HUES48 (cell line): ENCODE measurements around the gene CAPN2.

Experiments used
- H3K27ac ChIP-seq: one replicate; pipeline ENCODE4 v1.7.0; 2013; ENCODE audit warnings: low read depth, low read length, inconsistent platforms
- H3K27me3 ChIP-seq: 2 replicates; pipeline ENCODE4 v1.6.1; 2013; ENCODE audit warnings: mild to moderate bottlenecking, low read length; ENCODE audit not compliant: control insufficient read depth, insufficient read depth
- H3K36me3 ChIP-seq: 2 replicates; pipeline ENCODE4 v1.6.1; 2013; ENCODE audit warnings: low read length; ENCODE audit not compliant: control insufficient read depth, insufficient read depth
- H3K4me1 ChIP-seq: 2 replicates; pipeline ENCODE4 v1.6.1; 2013; ENCODE audit warnings: mild to moderate bottlenecking, low read length; ENCODE audit not compliant: control insufficient read depth, insufficient read depth
- H3K4me3 ChIP-seq: 2 replicates; pipeline ENCODE4 v1.5.1; 2013; ENCODE audit warnings: mild to moderate bottlenecking, low read depth, low read length
- H3K9ac ChIP-seq: 2 replicates; pipeline ENCODE4 v1.6.1; 2013; ENCODE audit warnings: mild to moderate bottlenecking, low read depth, low read length, moderate library complexity
- H3K9me3 ChIP-seq: 2 replicates; pipeline ENCODE4 v1.6.1; 2013; ENCODE audit warnings: low read length; ENCODE audit not compliant: control insufficient read depth, insufficient read depth

The CAPN2 gene

GRCh38 chr1:223770621-223771315 lies 58.4 kb downstream of the CAPN2 start:
- H3K4me3 ChIP-seq, result no peak overlapping the region
- peaks cover 13% of the 10 kb centered on the region for H3K4me1 ChIP-seq
- peak overlapping the region; percentile 89 for H3K27ac ChIP-seq
- H3K36me3 ChIP-seq, result peaks cover 52% of the 10 kb centered on the region
- H3K9ac ChIP-seq, result no peak overlapping the region
- no peaks in the 10 kb centered on the region for H3K27me3 ChIP-seq
- no peaks in the 10 kb centered on the region for H3K9me3 ChIP-seq

GRCh38 chr1:223771469-223771813 lies 59.1 kb downstream of the CAPN2 start:
- H3K36me3 ChIP-seq, result peaks cover 58% of the 10 kb centered on the region
- peaks cover 13% of the 10 kb centered on the region for H3K4me1 ChIP-seq
- no peak overlapping the region for H3K4me3 ChIP-seq
- H3K9me3 ChIP-seq, result no peaks in the 10 kb centered on the region
- no peak overlapping the region for H3K9ac ChIP-seq
- no peaks in the 10 kb centered on the region for H3K27me3 ChIP-seq
- H3K27ac ChIP-seq, result peak overlapping the region; percentile 89

GRCh38 chr1:223771814-223772770 lies 59.8 kb downstream of the CAPN2 start:
- H3K27ac ChIP-seq, result peak overlapping the region; percentile 89
- H3K27me3 ChIP-seq, result no peaks in the 10 kb centered on the region
- peak overlapping the region; percentile 18; the same call in 1 of the 2 replicates for H3K9ac ChIP-seq
- H3K36me3 ChIP-seq, result peaks cover 60% of the 10 kb centered on the region
- H3K9me3 ChIP-seq, result no peaks in the 10 kb centered on the region
- no peak overlapping the region for H3K4me3 ChIP-seq
- H3K4me1 ChIP-seq, result peaks cover 13% of the 10 kb centered on the region

GRCh38 chr1:223772771-223773160 lies 60.4 kb downstream of the CAPN2 start:
- Histone ChIP-seq H3K36me3 (peaks cover 65% of the 10 kb centered on the region), H3K9ac (no peak overlapping the region), H3K4me3 (no peak overlapping the region), H3K4me1 (peaks cover 13% of the 10 kb centered on the region), H3K27ac (peak overlapping the region; percentile 89), H3K9me3 (no peaks in the 10 kb centered on the region), H3K27me3 (no peaks in the 10 kb centered on the region)

GRCh38 chr1:223774134-223774814 lies 61.9 kb downstream of the CAPN2 start:
- Histone ChIP-seq H3K9me3 (no peaks in the 10 kb centered on the region), H3K9ac (no peak overlapping the region), H3K27ac (no peak overlapping the region), H3K36me3 (peaks cover 77% of the 10 kb centered on the region), H3K4me3 (no peak overlapping the region), H3K27me3 (no peaks in the 10 kb centered on the region), H3K4me1 (peaks cover 13% of the 10 kb centered on the region)

- Histone ChIP-seq H3K9me3 (no peaks in the 10 kb centered on the region), H3K36me3 (peaks cover 79% of the 10 kb centered on the region), H3K4me3 (no peak overlapping the region), H3K27me3 (no peaks in the 10 kb centered on the region), H3K4me1 (peaks cover 13% of the 10 kb centered on the region), H3K9ac (no peak overlapping the region), H3K27ac (no peak overlapping the region)
Measured at GRCh38 chr1:223775054-223775453, 62.7 kb downstream of the CAPN2 start.

GRCh38 chr1:223775711-223776074 lies 63.4 kb downstream of the CAPN2 start:
- Histone ChIP-seq H3K36me3 (peaks cover 81% of the 10 kb centered on the region), H3K9me3 (no peaks in the 10 kb centered on the region), H3K4me3 (no peak overlapping the region), H3K4me1 (peaks cover 13% of the 10 kb centered on the region), H3K27ac (no peak overlapping the region), H3K27me3 (no peaks in the 10 kb centered on the region), H3K9ac (no peak overlapping the region)

- Histone ChIP-seq H3K4me3 (no peak overlapping the region), H3K9me3 (no peaks in the 10 kb centered on the region), H3K27me3 (no peaks in the 10 kb centered on the region), H3K4me1 (peaks cover 13% of the 10 kb centered on the region), H3K36me3 (peaks cover 80% of the 10 kb centered on the region), H3K9ac (no peak overlapping the region), H3K27ac (no peak overlapping the region)
Measured at GRCh38 chr1:223776075-223776814, 63.9 kb downstream of the CAPN2 start.

GRCh38 chr1:223776826-223777454 lies 64.6 kb downstream of the CAPN2 start:
- Histone ChIP-seq H3K27me3 (no peaks in the 10 kb centered on the region), H3K4me1 (peaks cover 7% of the 10 kb centered on the region), H3K36me3 (peaks cover 78% of the 10 kb centered on the region), H3K9me3 (no peaks in the 10 kb centered on the region), H3K9ac (no peak overlapping the region), H3K27ac (no peak overlapping the region), H3K4me3 (no peak overlapping the region)

GRCh38 chr1:223780318-223780717 lies 68.0 kb downstream of the CAPN2 start:
- no peak overlapping the region for H3K27ac ChIP-seq
- peaks cover 81% of the 10 kb centered on the region for H3K36me3 ChIP-seq
- H3K4me1 ChIP-seq, result no peaks in the 10 kb centered on the region
- no peak overlapping the region for H3K4me3 ChIP-seq
- no peaks in the 10 kb centered on the region for H3K27me3 ChIP-seq
- H3K9me3 ChIP-seq, result no peaks in the 10 kb centered on the region
- H3K9ac ChIP-seq, result no peak overlapping the region
